HG03558 (cell line): ENCODE results near the gene CIITA.
A peak's percentile ranks its signal among the peaks of the same experiment; 100 is the strongest.

ENCODE experiments used
- ATAC-seq: cut with Tn5 transposase; IDR thresholded peaks from one replicate; pipeline ENCODE4 v1.9.1; 2021; ENCODE audit warnings: moderate number of reproducible peaks; ENCODE audit not compliant: unreplicated experiment; ENCODE audit errors: extremely low read depth

CIITA gene

DNA sequence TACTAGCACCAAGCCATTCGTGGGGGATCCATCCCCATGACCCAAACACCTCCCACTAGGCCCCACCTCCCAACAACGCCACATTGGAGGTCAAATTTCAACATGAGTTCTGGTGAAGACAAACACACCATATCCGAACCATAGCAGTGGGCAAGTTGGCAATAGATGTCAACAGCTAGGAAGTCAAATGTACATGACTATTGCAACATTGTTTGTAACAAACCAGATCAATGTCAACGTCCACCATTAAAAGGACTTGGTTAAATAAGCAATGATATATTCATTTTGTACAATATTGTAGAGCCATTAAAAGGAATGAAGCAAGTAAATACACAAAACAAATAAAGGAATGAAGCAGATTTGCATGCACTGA lies 26.5 kb upstream of the CIITA start:
- no peak for ATAC-seq

DNA sequence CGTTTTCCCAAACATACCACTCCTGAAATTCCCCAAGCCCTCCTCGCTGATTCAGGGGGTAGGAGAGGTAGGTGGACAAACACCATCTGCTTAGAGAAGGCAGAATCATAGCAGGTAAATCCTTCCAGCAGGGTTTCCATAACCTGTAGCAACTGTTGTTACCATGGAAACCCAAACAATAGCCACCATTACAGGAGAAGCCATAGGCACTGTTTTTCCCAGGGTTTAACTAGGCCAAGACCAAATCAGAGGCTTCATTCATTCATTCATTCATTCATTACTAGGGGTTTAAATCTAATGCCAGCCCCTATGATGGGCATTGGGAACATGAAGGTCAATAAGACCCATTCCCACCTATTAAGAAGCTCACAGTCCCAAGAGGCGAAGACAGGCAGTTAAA lies 25.5 kb upstream of the CIITA start:
- no peak for ATAC-seq

DNA sequence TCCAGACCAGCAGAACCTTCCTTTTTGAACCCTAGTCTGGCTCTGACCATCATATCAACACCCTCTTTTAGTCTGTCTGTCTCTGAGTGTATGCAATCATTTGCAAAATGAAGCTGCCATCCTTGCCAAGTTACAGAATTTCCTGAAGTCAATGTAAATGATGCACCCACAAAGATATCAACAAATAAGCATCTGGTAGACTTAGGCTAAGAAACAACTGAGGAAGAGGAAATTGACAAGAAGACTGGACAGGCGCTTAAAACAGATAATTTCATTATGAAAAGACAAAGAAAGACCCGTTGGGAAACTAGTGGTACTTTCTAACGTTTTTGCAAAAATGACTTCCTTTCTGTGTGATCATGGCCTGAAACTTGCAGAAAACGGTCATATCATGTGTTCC lies 24.7 kb upstream of the CIITA start:
- no peak for ATAC-seq

DNA sequence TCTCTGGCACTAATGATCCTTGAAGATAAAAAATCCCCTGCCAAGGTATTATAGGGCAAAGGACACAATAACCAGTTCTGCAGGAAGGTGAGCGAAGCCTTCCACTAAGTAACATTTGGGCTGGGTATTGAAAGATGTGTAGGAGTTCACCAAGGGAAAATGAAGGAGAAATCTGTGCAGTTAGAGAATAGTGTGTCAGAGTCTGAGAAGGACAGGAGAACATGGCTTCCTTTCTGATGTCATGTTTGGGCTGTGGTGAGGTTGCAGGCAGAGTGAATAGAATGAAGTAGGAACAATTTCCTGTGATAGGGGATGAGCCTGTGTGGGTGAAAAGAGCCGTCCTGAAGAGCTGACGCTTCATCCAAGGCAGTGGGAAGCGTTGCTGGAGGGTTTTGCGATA lies 24.1 kb upstream of the CIITA start:
- ATAC-seq: no peak

DNA sequence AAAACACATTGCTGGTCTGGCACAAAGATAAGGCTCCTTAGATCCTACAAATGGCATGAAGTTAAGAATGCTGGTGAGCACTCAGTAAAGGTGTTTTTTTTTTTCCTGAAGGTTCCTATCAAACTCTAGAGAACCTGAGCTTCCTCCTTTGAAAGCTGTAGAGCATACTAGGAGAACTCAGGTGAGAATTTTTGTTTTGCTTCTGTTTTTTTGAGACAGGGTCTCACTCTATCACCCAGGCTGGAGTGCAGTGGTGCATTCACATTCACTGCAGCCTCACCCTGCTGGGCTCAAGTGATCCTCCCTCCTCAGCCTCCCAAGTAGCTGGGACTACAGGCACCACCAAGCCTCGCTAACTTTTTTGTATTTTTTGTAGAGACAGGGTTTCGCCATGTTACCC lies 21.0 kb upstream of the CIITA start:
- no peak for ATAC-seq

- ATAC-seq: no peak
Observed at GRCh38 chr16:10858203-10858602, 18.8 kb upstream of the CIITA start.

- ATAC-seq: no peak
Observed at GRCh38 chr16:10859020-10859419, 18.0 kb upstream of the CIITA start.

- no peak for ATAC-seq
Observed at GRCh38 chr16:10859658-10860057, 17.3 kb upstream of the CIITA start.

- no peak for ATAC-seq
Observed at GRCh38 chr16:10862438-10862837, 14.6 kb upstream of the CIITA start.

- ATAC-seq: no peak
Observed at GRCh38 chr16:10865991-10866966, 10.7 kb upstream of the CIITA start.

GRCh38 chr16:10867199-10867598 lies 9.8 kb upstream of the CIITA start:
- no peak for ATAC-seq

DNA sequence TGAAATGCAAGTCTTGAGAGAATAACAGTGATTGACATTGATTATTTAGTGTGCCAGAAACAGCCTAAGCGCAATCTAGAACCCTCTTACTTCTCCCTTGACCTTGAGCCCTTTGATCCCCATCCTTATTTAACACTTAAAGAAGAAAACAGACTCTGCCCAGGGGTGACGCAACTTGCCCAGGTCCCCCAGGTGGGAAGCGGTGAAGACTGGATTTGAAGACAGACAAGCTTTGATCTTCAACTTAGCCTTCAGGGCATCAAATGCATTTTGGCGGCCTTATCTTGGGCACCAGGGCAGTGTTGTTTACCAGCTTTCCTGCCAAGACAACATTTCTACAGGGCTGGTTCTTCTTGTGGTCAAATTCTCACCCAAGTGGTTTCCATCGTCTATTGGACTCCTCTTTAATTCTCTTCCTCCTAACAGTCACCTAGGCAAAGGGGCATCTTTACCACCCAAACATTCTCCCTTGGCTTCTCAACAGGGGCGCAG lies 8.9 kb upstream of the CIITA start:
- ATAC-seq: no peak

- ATAC-seq: no peak
Observed at GRCh38 chr16:10868596-10869469, 8.2 kb upstream of the CIITA start.

DNA sequence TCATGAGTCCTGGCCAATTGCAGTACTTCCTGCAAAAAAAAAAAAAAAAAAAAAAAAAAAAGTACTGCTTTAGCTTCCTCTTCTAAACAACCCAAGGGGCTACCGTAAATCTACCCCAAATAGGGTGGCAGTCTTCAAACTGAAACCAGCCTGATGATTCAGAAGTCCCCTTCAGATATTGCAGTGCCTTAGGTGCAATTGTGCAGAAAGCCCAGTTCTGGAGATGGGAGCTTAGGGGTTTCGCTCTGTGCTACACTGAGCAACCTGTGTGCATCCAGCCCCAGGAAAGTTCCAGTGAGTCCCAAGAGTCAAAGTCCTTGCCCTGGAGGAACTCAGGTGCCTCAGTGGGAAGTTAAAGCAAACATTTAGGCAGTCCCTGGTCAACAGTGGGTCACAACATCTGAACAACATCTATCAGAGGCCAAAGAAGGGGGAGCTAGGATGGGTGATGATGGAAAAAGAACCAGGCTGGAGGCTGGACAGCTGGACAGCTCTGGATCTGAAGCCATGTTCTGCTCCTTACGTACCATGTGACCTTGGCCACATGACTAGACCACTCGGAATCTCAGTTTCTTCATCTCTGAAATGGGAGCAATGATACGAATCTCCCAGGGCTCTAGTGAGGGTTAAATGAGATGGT lies 6.7 kb upstream of the CIITA start:
- ATAC-seq: no peak

- ATAC-seq: no peak
Observed at GRCh38 chr16:10870808-10871156, 6.2 kb upstream of the CIITA start.

- ATAC-seq: peak; percentile 38
Observed at GRCh38 chr16:10871157-10871991, 5.6 kb upstream of the CIITA start.

GRCh38 chr16:10876315-10876714 lies 687 bp upstream of the CIITA start:
- no peak for ATAC-seq

DNA sequence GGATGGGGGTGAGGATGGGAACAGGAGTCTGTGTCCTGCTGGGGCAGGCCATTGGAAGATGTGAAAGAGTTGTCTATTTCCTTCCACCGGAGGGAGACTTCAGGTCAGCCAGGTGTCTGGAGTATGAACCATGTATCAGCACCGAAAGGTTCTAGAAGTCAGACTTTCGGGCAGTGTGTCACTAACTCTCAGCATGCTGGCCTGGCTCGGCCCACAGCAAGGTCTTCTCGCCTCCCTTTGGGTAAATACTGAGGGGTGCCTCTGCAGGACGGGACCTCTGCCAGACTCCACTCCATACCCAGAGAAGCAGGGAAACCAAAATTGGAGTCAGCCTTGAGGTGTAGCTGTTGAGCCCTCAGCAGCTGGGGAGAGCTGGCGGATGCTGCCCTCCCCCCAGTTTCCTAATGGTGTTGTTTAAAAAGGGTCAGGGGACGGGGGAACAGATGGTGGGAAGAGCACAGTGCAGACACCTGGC lies 507 bp downstream of the CIITA start:
- no peak for ATAC-seq

DNA sequence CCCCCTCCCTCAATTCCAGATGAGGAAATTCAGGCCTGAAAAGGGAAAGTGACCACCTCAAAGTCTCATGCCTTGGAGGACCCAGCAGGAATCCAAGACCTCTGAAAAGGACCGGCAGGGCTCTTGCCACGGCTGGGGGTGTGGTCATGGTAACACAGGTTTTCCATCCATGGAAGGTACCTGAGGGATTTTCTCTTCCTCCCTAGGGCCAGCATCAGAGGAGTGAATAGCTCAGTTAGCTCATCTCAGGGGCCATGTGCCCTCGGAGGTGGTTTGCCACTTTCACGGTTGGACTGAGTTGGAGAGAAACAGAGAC lies 1.3 kb downstream of the CIITA start:
- ATAC-seq: no peak
